Measurements from ENCODE around the gene RTEL1.
"Not testable (repeated sequence)": the region's sequence is repeated elsewhere in the genome, so short reads cannot be mapped to it uniquely, and the experiment has no call there.

The RTEL1 gene

DNA sequence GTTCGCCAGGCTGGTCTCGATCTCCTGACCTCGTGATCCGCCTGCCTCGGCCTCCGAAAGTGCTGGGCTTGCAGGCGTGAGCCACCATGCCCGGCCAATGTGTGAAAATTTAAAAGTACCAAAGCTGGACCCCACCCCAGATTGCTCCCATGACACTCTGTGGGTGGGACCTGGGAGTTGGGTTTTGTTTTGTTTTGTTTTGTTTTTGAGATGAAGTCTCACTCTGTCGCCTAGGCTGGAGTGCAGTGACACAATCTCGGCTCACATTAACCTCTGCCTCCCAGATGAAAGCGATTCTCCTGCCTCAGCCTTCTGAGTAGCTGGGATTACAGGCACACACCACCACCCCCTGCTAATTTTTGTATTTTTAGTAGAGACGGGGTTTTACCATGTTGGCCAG lies 13.6 kb downstream of the RTEL1 start:
- DNase-seq = not testable (repeated sequence)

DNA sequence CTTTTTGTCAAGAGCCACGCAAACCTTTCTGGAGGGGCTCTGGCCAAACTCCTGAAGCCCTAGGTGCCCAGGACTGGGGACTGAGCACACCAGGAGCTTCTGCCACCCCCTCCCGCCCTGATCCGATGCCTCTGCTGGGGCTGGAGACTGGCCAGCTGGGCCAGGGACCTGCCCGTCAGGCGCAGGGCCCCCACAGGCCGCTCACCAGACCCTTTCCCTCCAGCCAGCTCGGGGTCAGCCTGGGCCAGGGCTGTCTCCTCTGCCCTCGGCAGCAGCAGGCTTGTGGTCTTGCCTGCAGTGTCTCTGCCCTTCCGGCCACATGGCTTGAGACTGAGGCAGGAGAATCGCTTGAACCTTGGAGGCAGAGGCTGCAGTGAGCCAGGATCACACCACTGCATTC lies 14.6 kb downstream of the RTEL1 start:
- DNase-seq = no peak

DNA sequence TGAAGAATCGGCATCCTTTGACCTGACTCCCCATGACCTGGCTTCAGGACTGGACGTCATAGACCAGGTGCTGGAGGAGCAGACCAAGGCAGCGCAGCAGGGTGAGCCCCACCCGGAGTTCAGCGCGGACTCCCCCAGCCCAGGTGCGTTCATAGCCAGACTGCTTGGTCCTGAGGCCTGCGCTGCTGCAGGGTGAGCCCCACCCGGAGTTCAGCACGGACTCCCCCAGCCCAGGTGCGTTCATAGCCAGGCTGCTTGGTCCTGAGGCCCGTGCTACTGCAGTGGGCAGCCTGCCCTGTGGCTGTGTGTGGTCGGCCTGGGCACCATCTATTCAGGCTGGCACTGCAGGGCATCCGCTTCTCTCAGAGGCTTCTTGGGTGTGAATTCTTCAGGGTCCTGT lies 15.8 kb downstream of the RTEL1 start:
- DNase-seq = no peak

DNA sequence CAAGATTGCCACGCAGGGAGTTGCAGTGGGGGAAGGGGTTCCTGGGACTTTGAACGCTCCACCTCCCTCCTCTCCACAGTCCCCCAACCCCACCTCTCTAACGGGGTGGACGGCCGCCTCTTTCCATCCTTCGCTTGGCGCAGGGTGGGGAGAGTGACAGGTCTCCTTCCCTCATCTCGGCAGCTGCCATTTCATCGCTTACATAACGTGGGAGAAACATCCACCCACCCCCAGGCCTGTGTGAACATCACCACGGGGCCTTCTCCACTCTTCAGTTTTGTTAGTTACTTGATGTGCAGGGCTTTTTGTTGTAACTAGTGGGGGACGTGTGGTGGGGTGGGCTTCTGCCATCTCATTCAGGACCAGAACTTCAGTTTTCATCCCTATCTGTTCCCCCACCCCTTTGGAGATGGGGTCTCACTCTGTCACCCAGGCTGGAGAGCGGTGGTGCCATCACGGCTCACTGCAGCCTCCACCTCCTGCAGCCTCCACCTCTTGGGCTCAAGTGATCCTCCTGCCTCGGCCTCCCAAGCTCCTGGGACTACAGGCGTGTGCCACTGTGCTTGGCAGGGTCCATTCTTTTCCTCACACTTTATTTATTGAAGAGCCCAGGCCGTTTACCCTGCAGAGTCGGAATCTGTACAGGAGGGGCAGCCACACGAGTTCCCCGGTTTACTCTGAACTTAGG lies 17.7 kb downstream of the RTEL1 start:
- no peak for DNase-seq

DNA sequence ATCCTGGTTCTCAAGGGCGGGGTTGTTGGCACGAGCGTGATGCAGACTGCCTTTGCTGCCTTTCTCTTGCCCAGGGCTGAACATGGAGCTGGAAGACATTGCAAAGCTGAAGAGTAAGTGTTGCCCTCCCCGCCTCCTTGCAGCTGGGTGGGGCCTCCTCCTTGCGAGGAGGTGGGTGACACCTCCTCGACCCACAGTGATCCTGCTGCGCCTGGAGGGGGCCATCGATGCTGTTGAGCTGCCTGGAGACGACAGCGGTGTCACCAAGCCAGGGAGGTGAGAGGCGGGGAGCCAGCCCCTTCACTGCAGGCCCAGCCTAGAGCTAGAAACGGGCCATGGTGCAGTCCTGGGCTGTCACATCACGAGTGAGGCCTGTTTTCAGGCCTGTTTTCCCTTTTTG lies 20.0 kb downstream of the RTEL1 start:
- no peak for DNase-seq

DNA sequence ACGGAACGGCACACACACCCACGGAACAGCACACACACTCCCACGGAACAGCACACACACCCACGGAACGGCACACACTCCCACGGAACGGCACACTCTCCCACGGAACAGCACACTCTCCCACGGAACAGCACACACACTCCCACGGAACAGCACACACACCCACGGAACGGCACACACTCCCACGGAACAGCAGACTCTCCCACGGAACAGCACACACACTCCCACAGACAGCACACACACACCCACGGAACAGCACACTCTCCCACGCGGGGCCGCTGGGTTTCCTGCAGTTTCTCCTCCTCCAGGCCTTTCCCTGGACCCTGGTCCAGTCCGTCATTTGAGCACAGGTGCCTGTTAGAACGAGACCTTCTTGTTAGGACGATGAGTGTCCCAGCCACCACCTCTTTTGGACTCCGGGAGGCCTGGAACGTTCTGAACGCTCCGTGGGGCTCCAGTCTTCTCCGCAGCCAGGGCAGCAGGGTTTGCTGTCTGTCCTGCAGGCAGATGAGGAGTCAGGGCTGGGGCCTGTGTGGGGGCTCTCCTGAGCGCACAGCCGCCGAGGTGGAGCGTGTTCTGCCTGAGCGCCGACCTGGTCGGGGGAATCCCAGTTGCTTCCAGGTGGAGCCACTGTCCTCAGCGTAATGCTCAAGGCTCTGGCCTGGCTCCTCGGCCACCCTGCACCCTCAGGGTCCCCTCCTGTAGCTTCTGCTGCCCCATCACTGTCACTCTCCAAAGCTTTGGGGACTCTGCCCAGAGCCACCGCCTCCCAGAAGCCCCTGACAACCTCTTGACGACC lies 20.8 kb downstream of the RTEL1 start:
- DNase-seq = no peak

DNA sequence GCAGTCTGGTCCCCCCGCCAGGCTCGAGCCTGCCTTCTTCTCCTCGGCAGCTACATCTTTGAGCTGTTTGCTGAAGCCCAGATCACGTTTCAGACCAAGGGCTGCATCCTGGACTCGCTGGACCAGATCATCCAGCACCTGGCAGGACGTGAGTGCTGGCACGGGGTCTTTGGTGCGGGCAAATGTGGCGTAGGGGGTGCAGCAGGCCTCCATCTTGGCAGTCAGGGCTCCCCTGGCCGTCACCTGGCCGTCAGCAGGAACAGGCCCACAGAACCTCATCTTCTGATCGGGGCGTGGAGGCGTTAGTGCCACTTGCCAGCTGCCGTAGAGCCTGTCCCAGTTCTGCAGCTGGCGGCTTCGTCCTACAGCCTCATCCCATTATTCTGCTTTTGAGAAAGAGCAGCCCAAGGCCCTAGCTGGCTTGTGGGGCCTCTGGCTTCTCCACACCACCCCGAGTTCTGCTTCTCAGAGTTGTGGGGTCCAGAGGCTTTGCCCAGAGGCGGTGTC lies 21.7 kb downstream of the RTEL1 start:
- no peak for DNase-seq

DNA sequence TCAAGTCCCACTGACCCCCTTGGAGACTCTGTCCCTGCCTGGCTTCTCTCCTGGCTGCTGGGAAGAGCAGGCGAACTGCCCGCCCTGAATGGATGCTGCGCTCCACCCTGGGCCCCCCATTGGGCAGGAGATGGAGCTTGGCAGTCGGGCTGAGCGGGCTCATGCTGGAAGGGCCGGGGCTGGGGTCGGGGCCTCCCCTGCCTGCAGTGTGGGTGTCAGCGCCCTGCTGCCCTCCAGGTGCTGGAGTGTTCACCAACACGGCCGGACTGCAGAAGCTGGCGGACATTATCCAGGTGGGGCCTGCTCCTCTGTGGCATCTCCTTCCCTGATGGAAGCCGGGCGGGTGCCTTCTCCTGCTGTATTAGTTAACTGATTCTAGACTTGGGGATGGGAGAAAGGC lies 22.3 kb downstream of the RTEL1 start:
- no peak for DNase-seq

DNA sequence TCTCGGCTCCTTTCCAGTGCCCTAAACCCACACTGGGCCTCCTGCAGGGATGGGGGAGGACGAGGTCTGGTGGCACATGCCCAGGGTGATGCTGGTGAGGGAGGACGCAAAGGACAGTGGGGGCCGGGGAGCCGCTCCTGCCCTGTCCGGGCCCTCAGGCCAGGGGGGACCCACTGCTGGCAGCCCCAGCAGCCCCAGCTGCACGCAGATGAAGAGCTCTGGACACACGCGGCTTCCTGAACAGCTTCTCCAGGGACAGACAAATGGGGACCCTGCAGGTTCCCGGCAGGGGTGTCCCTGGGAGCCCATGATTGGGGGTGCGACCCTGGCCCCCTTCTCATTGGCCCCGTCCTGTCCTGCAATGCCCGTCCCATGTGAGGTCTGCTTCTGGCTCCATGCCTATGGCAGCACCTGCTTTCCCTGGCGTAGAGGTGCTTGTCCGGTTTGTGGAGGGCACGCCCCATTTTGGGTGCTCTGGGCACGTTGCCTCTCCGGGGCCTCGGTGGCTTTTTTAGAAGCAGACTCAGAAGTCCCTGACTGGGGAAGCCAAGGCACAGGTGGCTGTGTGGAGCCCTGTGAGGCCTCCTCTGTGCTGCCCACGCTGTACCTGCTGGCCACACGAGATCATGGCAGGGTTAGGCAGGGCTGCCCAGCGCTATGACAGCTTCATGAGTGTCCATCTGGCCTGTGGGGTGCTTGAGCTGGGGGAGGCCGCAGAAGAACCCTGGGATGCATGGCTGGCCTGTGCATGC lies 22.9 kb downstream of the RTEL1 start:
- no peak for DNase-seq

DNA sequence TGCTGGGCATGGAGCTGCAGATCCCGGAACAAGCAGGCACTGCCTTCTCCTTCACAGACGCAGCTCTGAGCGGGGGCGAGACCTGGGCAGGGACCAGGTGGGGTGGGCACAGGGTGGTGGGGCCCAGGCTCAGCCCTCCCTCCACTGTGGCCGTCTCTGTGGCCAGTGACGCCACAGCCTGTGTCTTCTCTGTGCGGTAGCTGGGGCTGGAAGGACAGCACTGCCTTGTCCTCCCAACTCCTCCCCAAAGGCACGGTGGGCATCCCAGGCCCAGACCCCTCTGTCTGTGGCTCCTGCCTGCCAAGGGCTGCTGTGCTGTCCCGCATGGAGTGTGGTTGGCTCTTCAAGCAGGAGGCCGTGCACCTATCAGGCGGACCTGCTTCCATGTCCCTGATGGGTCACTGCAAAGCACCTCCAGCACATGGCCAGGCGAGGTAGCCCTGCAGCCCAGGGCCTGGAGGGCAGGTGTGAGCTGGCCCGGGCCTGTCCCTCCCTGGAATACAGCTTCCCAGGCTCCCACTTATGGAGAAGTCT lies 23.6 kb downstream of the RTEL1 start:
- DNase-seq = no peak

DNA sequence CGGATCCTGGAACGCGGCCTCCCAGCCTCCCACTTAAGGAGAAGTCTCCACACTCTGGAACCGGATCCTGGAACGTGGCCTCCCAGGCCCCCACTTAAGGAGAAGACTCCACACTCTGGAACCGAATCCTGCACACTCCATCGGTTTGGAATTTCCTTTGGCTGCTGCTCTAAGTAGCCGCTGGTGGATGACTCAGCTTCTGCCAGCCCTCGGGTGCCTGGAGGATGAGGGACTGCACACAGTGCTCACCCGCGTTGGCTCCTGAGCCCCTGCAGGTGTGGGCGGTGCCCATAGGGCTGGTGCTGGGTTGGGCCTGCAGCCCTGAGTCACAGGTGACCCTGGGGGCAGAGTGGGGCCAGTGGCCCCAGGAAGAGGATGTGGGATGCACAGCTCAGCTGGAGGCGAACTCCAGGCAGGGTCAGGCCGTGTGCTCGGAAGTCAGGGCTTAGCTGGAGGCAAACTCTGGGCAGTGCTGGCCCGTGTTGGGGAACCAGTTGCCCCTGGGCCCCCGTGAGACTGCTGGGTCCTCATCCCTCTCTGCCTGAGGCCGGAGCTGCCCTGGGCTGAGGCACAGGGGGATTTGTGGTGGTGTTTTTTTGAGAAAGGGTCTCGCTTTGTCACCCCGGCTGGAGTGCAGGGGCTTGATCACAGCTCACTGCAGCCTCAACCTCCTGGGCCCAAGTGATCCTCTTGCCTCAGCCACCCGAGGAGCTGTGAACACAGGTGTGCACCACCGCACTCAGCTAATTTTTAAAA lies 24.4 kb downstream of the RTEL1 start:
- DNase-seq = no peak

DNA sequence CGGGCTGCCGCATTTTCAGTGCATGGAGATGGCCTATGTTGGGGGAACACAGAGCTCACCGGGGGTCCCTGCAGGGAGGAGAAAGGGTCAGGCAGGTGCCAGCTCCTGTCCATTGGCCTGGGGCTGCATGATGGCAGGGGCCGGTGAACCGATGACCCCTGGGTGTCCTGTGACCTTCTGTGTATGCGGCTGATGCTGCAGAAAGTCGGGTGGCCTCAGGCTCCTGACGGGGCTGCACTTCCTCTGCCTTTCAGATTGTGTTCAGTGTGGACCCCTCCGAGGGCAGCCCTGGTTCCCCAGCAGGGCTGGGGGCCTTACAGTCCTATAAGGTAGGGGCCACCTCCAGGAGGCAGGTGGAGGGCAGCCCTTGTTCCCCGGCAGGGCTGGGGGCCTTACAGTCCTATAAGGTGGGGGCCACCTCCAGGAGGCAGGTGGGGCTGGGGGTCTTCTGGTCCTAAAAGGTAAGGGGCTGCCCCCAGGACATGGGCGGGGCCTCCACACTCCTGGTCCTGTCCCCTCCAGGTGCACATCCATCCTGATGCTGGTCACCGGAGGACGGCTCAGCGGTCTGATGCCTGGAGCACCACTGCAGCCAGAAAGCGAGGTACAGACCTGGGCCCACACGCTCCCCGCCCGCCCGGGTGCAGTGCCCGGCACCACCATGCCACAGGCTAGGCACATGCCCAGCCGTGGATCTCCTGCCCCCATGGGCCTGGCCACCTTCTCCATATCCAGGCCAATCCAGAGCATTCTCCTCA lies 27.3 kb downstream of the RTEL1 start:
- DNase-seq = no peak

DNA sequence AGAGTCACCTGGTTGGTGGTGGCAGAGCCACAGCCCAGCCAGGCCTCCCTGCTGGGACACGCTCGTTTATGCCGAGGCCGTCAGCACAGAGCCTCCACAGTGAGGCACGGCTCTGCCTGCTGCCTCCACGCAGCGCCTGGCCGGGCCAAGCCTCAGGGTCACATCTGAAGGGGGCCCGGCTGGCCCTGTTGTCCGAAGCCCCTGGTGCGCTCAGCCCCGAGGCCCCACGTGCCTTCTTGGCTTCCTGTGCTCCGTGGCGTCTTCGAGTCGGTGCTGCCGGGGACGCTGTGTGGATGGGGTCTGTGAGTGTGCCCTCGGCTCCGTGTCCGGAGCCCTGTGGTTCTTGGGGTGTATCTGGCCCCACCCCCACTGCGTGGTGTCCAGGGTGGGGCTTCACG lies 28.0 kb downstream of the RTEL1 start:
- DNase-seq = no peak

DNA sequence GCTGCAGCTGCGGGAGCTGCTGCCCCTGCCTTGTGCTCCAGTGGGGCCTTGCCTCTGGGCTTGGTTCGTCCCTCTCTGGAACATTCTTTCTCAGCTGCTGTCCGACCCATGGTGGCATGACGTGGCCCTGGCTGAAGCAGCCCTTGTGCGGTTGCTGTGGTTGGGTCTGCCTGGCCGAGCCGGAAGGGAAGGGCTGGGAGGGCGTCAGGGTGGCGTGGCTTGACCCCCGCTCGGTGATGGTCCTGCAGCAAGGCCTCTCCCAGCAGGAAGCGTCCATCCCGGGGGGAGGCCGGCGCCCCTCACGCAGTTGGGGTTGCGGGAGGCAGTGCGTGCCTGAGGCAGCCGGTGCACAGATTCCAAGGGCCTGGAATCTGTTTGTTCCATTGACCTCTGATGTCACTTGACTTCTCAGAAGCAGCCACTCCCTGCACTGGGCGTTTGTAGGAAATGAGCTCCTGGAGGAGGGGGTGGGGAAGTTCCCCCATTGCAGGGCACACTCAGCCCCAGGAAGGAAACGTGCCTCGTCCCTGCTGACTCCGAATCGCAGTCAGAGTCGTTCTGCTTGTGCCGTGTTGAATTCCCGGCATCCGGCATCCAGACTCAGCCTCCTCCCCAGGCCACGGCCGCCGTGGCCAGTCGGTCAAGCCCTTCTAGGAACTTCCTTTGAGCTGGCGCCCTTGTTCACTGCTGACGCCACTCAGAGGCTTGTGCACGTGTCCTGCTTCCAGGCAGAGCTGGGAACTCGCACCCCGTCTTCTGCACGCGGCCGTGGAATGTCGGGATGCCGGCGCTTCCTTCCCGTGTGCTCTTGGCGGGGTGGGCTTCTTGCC lies 28.6 kb downstream of the RTEL1 start:
- peak; percentile 58 to 72 for DNase-seq

DNA sequence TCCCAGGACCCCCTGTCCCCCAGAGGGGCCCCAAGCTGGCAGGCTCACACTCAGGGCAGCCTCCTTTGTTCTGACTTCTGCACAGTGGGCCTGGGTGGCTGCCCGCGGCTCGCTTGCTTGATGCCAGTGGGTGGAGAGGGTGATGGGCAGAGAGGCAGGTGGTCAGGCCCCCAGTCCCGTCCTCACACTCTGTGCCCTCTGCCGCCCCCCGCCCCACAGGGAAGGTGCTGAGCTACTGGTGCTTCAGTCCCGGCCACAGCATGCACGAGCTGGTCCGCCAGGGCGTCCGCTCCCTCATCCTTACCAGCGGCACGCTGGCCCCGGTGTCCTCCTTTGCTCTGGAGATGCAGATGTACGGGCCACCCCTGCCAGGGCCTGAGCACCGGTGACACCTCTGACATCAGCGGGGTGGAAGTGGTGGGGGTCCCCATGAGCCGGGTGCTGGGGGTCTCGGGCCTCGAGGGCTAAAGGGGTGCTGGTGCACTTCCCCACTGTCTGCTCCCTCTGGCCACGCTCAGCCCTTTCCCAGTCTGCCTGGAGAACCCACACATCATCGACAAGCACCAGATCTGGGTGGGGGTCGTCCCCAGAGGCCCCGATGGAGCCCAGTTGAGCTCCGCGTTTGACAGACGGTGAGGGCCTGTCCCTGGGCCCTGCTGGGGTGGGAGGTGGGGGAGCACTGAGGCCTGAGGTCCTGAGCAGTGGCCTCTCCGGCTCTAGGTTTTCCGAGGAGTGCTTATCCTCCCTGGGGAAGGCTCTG lies 29.5 kb downstream of the RTEL1 start:
- DNase-seq = no peak

DNA sequence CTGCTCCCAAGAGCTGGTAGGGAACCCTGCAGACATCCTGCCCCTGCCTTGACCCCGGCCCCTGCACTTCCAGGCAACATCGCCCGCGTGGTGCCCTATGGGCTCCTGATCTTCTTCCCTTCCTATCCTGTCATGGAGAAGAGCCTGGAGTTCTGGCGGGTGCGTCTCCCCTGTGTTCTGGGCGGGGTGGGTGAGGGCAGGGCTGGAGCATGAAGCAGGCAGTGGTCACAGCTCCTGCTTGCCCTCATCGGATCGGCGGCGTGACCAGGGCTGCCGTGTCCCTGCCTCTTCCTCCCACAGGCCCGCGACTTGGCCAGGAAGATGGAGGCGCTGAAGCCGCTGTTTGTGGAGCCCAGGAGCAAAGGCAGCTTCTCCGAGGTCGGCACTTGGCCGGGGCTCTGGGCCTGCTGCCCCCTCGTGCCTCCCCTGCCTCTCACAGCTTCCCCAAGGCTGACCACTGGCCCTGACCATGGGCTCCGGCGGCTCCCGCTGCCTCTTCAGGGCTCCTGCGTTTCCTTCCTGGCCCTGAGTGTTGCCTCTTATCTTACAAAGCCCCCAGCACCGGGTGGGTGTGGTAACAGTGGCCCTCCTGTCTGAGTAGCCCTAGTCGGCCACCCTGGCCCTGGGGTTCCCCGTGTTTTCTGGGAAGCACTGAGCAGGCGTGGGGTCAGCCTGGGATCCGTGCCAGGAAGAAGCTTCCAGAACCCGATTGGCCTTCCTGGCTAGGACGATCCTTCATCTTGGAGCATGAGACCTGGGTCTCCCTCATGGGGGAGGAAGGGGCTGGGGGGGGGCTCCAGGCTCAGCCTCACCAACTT lies 30.3 kb downstream of the RTEL1 start:
- DNase-seq = no peak

DNA sequence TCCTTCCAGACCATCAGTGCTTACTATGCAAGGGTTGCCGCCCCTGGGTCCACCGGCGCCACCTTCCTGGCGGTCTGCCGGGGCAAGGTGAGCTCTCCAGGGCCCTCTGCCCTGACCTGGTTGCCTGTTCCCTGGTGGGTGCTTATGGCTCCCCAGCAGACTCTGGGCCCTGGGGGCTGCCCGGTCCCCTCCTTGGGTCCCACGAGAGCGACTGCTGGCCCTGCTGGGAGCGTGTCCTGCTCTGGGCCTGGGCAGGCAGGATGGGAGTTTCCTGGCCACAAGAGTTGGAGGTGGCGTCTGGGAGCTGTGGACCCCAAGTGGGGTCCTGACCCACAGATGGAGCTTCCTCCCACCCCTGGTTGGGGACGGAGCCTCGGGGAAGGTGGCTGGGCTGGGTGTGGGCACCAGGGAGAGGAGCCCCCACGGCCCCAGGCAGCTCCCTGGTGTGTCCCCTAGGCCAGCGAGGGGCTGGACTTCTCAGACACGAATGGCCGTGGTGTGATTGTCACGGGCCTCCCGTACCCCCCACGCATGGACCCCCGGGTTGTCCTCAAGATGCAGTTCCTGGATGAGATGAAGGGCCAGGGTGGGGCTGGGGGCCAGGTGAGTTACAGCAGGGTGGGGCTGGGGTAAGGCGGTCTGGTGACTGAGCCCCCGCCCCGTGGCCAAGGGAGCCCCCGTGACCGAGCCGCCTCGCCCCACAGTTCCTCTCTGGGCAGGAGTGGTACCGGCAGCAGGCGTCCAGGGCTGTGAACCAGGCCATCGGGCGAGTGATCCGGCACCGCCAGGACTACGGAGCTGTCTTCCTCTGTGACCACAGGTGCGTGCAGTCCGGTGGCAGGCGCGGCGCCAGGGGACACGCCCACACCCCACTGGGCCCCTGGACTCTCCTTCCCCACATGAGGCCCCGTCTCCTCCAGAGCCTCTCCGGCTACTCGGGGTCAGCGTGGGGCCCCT lies 31.2 kb downstream of the RTEL1 start:
- DNase-seq = no peak

Data from activated CD4-positive, alpha-beta T cell treated with anti-CD3 and anti-CD28 coated beads, Interleukin-2, amount 50 U/mL, for 48 hours (primary cell).